ENCODE results near the gene NCDN.

The NCDN gene, protein sequence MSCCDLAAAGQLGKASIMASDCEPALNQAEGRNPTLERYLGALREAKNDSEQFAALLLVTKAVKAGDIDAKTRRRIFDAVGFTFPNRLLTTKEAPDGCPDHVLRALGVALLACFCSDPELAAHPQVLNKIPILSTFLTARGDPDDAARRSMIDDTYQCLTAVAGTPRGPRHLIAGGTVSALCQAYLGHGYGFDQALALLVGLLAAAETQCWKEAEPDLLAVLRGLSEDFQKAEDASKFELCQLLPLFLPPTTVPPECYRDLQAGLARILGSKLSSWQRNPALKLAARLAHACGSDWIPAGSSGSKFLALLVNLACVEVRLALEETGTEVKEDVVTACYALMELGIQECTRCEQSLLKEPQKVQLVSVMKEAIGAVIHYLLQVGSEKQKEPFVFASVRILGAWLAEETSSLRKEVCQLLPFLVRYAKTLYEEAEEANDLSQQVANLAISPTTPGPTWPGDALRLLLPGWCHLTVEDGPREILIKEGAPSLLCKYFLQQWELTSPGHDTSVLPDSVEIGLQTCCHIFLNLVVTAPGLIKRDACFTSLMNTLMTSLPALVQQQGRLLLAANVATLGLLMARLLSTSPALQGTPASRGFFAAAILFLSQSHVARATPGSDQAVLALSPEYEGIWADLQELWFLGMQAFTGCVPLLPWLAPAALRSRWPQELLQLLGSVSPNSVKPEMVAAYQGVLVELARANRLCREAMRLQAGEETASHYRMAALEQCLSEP

DNA sequence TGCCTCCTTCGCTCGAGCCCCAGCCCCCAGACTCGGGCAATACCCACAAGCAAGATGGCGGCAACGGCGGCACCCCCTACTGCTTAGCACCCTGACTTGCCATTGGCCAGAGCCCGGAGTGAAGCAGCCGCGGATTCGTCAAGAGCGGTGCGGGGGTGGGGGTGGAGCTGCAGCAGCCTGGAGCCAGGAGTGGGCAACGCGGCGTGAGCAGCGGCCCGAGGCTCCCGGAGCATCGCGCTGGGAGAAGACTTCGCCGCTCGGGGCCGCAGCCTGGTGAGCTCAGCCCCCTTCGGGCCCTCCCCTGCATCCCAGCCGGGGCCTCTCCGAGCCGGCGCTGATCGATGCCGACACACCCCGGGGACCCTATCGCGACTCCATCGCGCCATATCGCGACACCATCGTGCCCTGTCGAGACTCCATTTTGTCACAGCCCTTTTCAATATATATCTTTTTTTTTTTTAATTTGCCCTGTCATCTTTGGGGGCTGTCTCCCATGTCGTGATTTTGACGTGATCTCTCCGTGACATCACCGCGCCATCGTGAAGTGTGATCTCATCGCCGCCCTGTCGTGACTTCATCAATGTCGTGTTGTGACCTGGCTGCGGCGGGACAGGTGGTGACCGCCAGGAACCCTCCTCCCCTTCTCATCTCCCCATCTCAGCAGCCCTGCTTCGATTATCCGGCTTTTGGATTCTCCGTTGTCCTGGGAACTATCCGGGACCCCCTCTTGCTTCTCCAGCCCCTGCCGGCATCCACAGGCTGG is at the start of gene NCDN:
Gene NCDN, plus strand, starts transcription at position 189 of the 763 bp plus-strand sequence. Its CDS starts 392 bp downstream, at position 581.
- H3K4me3 ChIP-seq (ENCODE audit: low read depth, low read length), result peak within 1 kb of the TSS; percentile 93
- TF ChIP-seq, protein P1, sequence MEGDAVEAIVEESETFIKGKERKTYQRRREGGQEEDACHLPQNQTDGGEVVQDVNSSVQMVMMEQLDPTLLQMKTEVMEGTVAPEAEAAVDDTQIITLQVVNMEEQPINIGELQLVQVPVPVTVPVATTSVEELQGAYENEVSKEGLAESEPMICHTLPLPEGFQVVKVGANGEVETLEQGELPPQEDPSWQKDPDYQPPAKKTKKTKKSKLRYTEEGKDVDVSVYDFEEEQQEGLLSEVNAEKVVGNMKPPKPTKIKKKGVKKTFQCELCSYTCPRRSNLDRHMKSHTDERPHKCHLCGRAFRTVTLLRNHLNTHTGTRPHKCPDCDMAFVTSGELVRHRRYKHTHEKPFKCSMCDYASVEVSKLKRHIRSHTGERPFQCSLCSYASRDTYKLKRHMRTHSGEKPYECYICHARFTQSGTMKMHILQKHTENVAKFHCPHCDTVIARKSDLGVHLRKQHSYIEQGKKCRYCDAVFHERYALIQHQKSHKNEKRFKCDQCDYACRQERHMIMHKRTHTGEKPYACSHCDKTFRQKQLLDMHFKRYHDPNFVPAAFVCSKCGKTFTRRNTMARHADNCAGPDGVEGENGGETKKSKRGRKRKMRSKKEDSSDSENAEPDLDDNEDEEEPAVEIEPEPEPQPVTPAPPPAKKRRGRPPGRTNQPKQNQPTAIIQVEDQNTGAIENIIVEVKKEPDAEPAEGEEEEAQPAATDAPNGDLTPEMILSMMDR (IDR thresholded peaks at IDR 0.05; ENCODE audit: low read depth, low read length), result no peak

- no peak overlapping the region for H3K4me3 ChIP-seq (ENCODE audit: low read depth, low read length)
- TF ChIP-seq, protein P1 (IDR thresholded peaks at IDR 0.05; ENCODE audit: low read depth, low read length), result no peak
Measured at GRCh38 chr1:35507947-35508346, 49.7 kb upstream of the NCDN start.

- H3K4me3 ChIP-seq (ENCODE audit: low read depth, low read length), result no peak overlapping the region
- TF ChIP-seq, protein P1 (IDR thresholded peaks at IDR 0.05; ENCODE audit: low read depth, low read length), result no peak
Measured at GRCh38 chr1:35509558-35509957, 48.0 kb upstream of the NCDN start.

GRCh38 chr1:35511305-35511704 is 46.3 kb upstream of the NCDN start:
- no peak overlapping the region for H3K4me3 ChIP-seq (ENCODE audit: low read depth, low read length)
- TF ChIP-seq, protein P1 (IDR thresholded peaks at IDR 0.05; ENCODE audit: low read depth, low read length), result no peak

- no peak overlapping the region for H3K4me3 ChIP-seq (ENCODE audit: low read depth, low read length)
- TF ChIP-seq, protein P1 (IDR thresholded peaks at IDR 0.05; ENCODE audit: low read depth, low read length), result no peak
Measured at GRCh38 chr1:35518183-35518582, 39.4 kb upstream of the NCDN start.

DNA sequence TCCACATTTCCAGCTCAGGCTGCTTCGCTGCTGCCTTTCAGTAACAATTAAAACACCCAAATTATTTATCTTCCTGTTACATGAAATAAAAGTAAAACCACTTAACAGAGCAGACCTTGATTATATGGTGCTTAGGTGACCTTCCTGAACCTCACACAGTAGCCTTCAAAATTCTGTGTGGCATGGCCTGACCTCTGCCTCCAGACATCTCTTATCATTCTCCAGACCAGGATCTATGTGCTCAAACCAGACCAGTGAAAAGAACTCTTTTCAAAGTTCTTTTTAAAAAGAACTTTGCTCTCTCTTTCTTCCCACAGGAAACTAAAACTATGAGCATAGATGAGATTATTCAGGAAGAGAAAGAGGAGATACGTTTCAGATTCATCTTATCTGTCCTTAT is 38.2 kb upstream of the NCDN start:
- H3K4me3 ChIP-seq (ENCODE audit: low read depth, low read length), result no peak overlapping the region
- TF ChIP-seq, protein P1 (IDR thresholded peaks at IDR 0.05; ENCODE audit: low read depth, low read length), result no peak
